ENCODE results near the gene SPRY2. TPM values are rescaled to one million over a fixed set of nuclear protein-coding genes. Genes with fewer than 3 reads are reported as not detected.
"Not testable (repeated sequence)": the region's sequence is repeated elsewhere in the genome, so short reads cannot be mapped to it uniquely, and the experiment has no call there.

Gene SPRY2
- total RNA-seq, 2 experiments from 2014 or later: 0.32 to 0.34 TPM

DNA sequence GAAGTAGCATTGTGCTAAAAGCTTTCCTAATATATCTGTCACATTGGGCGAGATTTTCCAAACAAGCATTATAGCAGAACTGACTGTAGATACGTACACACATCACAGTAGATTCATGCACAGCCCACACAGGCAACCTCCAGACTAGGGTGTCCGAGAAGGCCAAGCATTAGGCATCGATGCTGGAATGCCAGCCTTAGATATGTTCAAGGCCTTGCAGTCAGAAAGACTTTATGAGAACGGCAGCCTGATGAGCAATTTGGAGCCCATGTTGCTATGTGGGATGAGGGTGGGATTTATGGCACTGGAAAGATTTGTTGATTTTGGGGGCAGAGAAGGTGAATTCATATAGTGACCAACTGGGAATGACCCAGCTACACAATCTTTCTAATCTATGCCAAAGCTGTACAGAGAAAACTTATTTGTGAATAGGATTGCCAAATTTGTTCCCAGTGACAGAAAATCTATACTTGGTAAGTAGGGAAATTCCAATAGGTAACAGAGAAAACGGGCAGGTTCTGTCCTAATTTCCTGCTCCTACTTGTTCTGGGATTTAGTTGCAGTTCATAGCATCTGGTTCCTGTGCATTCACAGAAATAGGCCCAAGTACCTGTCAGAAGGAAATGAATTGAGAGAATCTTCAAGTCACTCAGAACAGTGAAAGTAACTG lies 31.0 kb upstream of the SPRY2 start:
- intact Hi-C loops (cut with DNase I, micrococcal nuclease): no loop called here
- DNase-seq (no peak), ATAC-seq (no peak)
- no peaks in the 10 kb centered on the region for H3K9me3 Mint-ChIP-seq (ENCODE audit: low read depth)
- H3K27me3 Mint-ChIP-seq: no peaks in the 10 kb centered on the region
- H3K36me3 Mint-ChIP-seq (ENCODE audit: low read depth): no peaks in the 10 kb centered on the region
- H3K4me3 Mint-ChIP-seq: no peak overlapping the region
- POLR2A ChIA-PET: no interaction called here
- H3K27ac Mint-ChIP-seq: no peak overlapping the region
- CTCF ChIA-PET: no interaction called here
- H3K4me1 Mint-ChIP-seq: no peaks in the 10 kb centered on the region

- no peaks in the 10 kb centered on the region for H3K4me1 Mint-ChIP-seq
- DNase-seq (no peak), ATAC-seq (no peak)
- no peaks in the 10 kb centered on the region for H3K27me3 Mint-ChIP-seq
- H3K4me3 Mint-ChIP-seq: no peak overlapping the region
- no peaks in the 10 kb centered on the region for H3K9me3 Mint-ChIP-seq (ENCODE audit: low read depth)
- H3K27ac Mint-ChIP-seq: no peak overlapping the region
- CTCF ChIA-PET: no interaction called here
- intact Hi-C loops (cut with DNase I, micrococcal nuclease): loop anchor here (10.0 kb wide), 2 partner anchors 393 to 593 kb away; no protein-coding TSS in a partner anchor
- H3K36me3 Mint-ChIP-seq (ENCODE audit: low read depth): no peaks in the 10 kb centered on the region
- POLR2A ChIA-PET: no interaction called here
Measured at GRCh38 chr13:80367473-80367872, 26.5 kb upstream of the SPRY2 start.

GRCh38 chr13:80363890-80364503 lies 23.1 kb upstream of the SPRY2 start:
- ATAC-seq (no peak), DNase-seq (no peak)
- intact Hi-C loops (cut with DNase I, micrococcal nuclease): loop anchor here (1.0 to 10.0 kb wide), 5 partner anchors 389 to 687 kb away; no protein-coding TSS in a partner anchor
- CTCF ChIA-PET: interaction anchor here (0.8 to 1.1 kb wide), 2 partner anchors 9 to 22 kb away, joined by 3 read pairs; no protein-coding TSS in a partner anchor
- no peak overlapping the region for H3K27ac Mint-ChIP-seq
- H3K4me1 Mint-ChIP-seq: no peaks in the 10 kb centered on the region
- no peaks in the 10 kb centered on the region for H3K36me3 Mint-ChIP-seq (ENCODE audit: low read depth)
- no peaks in the 10 kb centered on the region for H3K9me3 Mint-ChIP-seq (ENCODE audit: low read depth)
- H3K4me3 Mint-ChIP-seq: no peak overlapping the region
- peaks cover 2% of the 10 kb centered on the region for H3K27me3 Mint-ChIP-seq
- POLR2A ChIA-PET: no interaction called here

- no peaks in the 10 kb centered on the region for H3K36me3 Mint-ChIP-seq (ENCODE audit: low read depth)
- POLR2A ChIA-PET: no interaction called here
- no peak for DNase-seq
Measured at GRCh38 chr13:80362481-80362880, 21.6 kb upstream of the SPRY2 start.

DNA sequence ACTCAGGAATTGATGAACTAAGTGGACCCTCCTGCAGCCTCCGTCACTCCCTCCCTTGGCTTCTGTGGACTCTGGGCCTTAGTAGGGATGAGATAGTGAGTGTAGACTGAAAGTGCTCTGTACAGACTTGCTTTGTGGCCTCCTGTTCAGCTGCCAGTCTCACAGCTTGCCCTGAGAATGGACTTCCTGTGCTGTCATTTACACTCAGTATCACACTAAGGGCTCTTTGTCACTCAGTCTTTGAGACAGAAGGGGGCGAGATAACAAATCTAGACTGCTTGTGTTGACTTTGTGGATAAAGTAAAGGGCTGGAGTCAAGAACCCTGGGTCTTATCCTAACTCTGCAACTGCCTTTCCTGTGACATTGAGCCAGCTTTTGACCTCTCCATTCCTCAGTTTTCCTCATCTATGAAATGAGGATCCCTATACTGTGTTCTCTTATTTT lies 21.0 kb upstream of the SPRY2 start:
- ChIA-PET CTCF (interaction anchor here (1.7 kb wide), 1 partner anchor 19 kb away, joined by 5 read pairs; no protein-coding TSS in a partner anchor), POLR2A (no interaction called here)
- no peaks in the 10 kb centered on the region for H3K4me1 Mint-ChIP-seq
- H3K27me3 Mint-ChIP-seq: peaks cover 2% of the 10 kb centered on the region
- ATAC-seq (peak; percentile 49), DNase-seq (no peak)
- H3K9me3 Mint-ChIP-seq (ENCODE audit: low read depth): no peaks in the 10 kb centered on the region
- H3K27ac Mint-ChIP-seq: no peak overlapping the region
- intact Hi-C loops (cut with DNase I, micrococcal nuclease): loop anchor here (5.0 to 10.0 kb wide), 4 partner anchors 387 to 685 kb away; no protein-coding TSS in a partner anchor
- no peak overlapping the region for H3K4me3 Mint-ChIP-seq
- H3K36me3 Mint-ChIP-seq (ENCODE audit: low read depth): no peaks in the 10 kb centered on the region

More at GRCh38 chr13:80362481-80362880, 21.6 kb upstream of the SPRY2 start:
- intact Hi-C loops (cut with DNase I, micrococcal nuclease): loop anchor here (5.0 to 10.0 kb wide), 4 partner anchors 388 to 685 kb away; no protein-coding TSS in a partner anchor
- Mint-ChIP-seq H3K27me3 (peaks cover 2% of the 10 kb centered on the region), H3K27ac (no peak overlapping the region), H3K9me3 (ENCODE audit: low read depth) (no peaks in the 10 kb centered on the region), H3K4me3 (no peak overlapping the region), H3K4me1 (no peaks in the 10 kb centered on the region)
- ATAC-seq: no peak
- CTCF ChIA-PET: interaction anchor here (0.7 to 1.7 kb wide), 3 partner anchors 19 to 54 kb away, joined by 3 to 5 read pairs (median 4); no protein-coding TSS in a partner anchor

GRCh38 chr13:80361298-80361697 lies 20.4 kb upstream of the SPRY2 start:
- DNase-seq (no peak), ATAC-seq (no peak)
- POLR2A ChIA-PET: no interaction called here
- no peaks in the 10 kb centered on the region for H3K4me1 Mint-ChIP-seq
- intact Hi-C loops (cut with DNase I, micrococcal nuclease): loop anchor here (5.0 to 10.0 kb wide), 4 partner anchors 386 to 684 kb away; no protein-coding TSS in a partner anchor
- peaks cover 2% of the 10 kb centered on the region for H3K27me3 Mint-ChIP-seq
- H3K4me3 Mint-ChIP-seq: no peak overlapping the region
- no peaks in the 10 kb centered on the region for H3K36me3 Mint-ChIP-seq (ENCODE audit: low read depth)
- H3K9me3 Mint-ChIP-seq (ENCODE audit: low read depth): no peaks in the 10 kb centered on the region
- H3K27ac Mint-ChIP-seq: no peak overlapping the region
- CTCF ChIA-PET: interaction anchor here (2.6 kb wide), 1 partner anchor 18 kb away, joined by 14 read pairs; no protein-coding TSS in a partner anchor

DNA sequence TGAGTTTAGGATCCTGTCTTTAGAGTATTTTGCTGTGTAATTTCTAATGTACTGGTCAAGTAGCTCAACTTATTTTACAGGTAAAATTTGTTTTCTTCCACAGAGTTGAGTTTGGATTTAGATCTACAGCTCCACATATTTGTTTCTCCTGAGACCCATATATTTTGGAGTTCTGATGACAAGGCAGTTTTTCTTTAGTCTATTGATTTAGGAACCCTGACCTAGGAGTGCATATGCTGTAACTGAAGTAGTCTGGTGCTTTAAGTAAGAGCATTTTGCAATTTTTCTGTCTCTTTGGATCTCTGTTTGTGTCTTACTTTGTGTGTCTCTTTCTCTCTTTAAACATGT lies 19.5 kb upstream of the SPRY2 start:
- no peak overlapping the region for H3K4me3 Mint-ChIP-seq
- ChIA-PET CTCF (interaction anchor here (0.7 to 2.6 kb wide), 2 partner anchors 18 to 174 kb away, joined by 3 to 14 read pairs; no protein-coding TSS in a partner anchor), POLR2A (no interaction called here)
- H3K27me3 Mint-ChIP-seq: peaks cover 2% of the 10 kb centered on the region
- no peak for ATAC-seq
- no peak for DNase-seq
- no peaks in the 10 kb centered on the region for H3K36me3 Mint-ChIP-seq (ENCODE audit: low read depth)
- intact Hi-C loops (cut with DNase I, micrococcal nuclease): loop anchor here (5.0 to 10.0 kb wide), 4 partner anchors 386 to 683 kb away; no protein-coding TSS in a partner anchor
- H3K27ac Mint-ChIP-seq: no peak overlapping the region
- H3K4me1 Mint-ChIP-seq: no peaks in the 10 kb centered on the region
- H3K9me3 Mint-ChIP-seq (ENCODE audit: low read depth): no peaks in the 10 kb centered on the region

DNA sequence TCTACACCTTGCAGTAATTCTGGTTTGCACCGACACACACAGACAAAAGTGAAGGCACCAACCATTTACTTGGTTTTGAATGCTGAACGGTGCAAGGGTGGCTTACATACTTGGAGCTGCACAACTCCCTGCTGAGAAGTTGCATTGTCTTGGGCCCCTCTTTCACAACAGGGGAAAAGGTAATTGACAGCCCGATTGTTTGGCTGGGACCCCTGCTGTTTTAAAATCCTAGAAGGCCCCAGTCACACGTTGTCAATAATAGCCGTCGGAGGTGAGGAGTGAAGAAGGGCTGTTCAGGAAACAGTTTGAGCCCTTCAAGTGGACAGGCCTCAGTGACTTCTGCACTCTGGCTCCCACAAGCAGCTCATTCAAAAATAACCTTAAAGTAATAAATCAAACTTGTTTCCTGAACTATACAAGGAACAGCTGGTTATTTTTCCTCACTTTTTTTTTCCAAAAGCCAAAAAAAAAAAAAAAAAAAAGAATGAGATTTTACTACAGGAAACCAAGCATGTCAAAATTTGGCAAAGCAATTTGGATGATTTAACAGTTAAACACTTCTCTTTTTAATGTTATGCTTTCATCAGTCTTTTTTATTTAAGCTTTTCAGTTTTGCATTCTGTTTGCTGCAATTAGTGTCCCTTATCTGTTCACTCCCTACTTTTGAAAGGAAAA lies 19.0 kb upstream of the SPRY2 start:
- Mint-ChIP-seq H3K4me1 (no peaks in the 10 kb centered on the region), H3K9me3 (ENCODE audit: low read depth) (no peaks in the 10 kb centered on the region), H3K4me3 (no peak overlapping the region), H3K36me3 (ENCODE audit: low read depth) (no peaks in the 10 kb centered on the region), H3K27ac (no peak overlapping the region), H3K27me3 (peaks cover 2% of the 10 kb centered on the region)
- intact Hi-C loops (cut with DNase I, micrococcal nuclease): loop anchor here (5.0 to 10.0 kb wide), 4 partner anchors 385 to 683 kb away; no protein-coding TSS in a partner anchor
- DNase-seq (no peak), ATAC-seq (no peak)
- ChIA-PET CTCF (interaction anchor here (0.6 to 2.6 kb wide), 3 partner anchors 17 to 506 kb away, joined by 3 to 14 read pairs (median 3); no protein-coding TSS in a partner anchor), POLR2A (no interaction called here)

GRCh38 chr13:80359414-80359777 lies 18.5 kb upstream of the SPRY2 start:
- no peaks in the 10 kb centered on the region for H3K4me1 Mint-ChIP-seq
- H3K27me3 Mint-ChIP-seq: peaks cover 2% of the 10 kb centered on the region
- H3K36me3 Mint-ChIP-seq (ENCODE audit: low read depth): no peaks in the 10 kb centered on the region
- POLR2A ChIA-PET: no interaction called here
- DNase-seq (no peak), ATAC-seq (no peak)
- intact Hi-C loops (cut with DNase I, micrococcal nuclease): no loop called here
- H3K4me3 Mint-ChIP-seq: no peak overlapping the region
- CTCF ChIA-PET: interaction anchor here (0.6 to 2.6 kb wide), 2 partner anchors 17 to 506 kb away, joined by 3 to 14 read pairs; no protein-coding TSS in a partner anchor
- no peak overlapping the region for H3K27ac Mint-ChIP-seq
- no peaks in the 10 kb centered on the region for H3K9me3 Mint-ChIP-seq (ENCODE audit: low read depth)

DNA sequence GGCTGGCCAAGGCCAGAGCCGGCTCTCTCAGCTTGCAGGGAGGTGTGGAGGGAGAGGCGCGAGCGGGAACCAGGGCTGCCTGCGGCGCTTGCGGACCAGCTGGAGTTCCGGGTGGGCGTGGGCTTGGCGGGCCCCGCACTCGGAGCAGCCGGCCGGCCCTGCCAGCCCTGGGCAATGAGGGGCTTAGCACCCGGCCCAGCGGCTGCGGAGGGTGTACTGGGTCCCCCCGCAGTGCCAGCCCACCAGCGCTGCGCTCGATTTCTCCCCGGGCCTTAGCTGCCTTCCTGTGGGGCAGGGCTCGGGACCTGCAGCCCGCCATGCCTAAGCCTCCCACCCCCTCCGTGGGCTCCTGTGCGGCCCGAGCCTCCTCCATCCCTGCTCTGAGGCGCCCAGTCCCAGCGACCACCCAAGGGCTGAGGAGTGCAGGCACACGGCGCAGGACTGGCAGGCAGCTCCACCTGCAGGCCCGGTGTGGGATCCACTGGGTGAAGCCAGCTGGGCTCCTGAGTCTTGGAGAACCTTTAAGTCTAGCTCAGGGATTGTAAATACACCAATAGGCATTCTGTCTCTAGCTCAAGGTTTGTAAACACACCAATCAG lies 14.7 kb upstream of the SPRY2 start:
- intact Hi-C loops (cut with DNase I, micrococcal nuclease); DNase-seq; POLR2A ChIA-PET; H3K36me3 Mint-ChIP-seq (ENCODE audit: low read depth); H3K9me3 Mint-ChIP-seq (ENCODE audit: low read depth); H3K4me3 Mint-ChIP-seq; H3K27me3 Mint-ChIP-seq; H3K27ac Mint-ChIP-seq; H3K4me1 Mint-ChIP-seq; ATAC-seq: not testable (repeated sequence)
- CTCF ChIA-PET: interaction anchor here (1.0 to 2.3 kb wide), 2 partner anchors 9 to 12 kb away, joined by 3 to 8 read pairs; no protein-coding TSS in a partner anchor

- H3K27me3 Mint-ChIP-seq: peaks cover 19% of the 10 kb centered on the region
- no peaks in the 10 kb centered on the region for H3K36me3 Mint-ChIP-seq (ENCODE audit: low read depth)
- ChIA-PET CTCF (interaction anchor here (1.2 kb wide), 1 partner anchor 13 kb away, joined by 3 read pairs; no protein-coding TSS in a partner anchor), POLR2A (no interaction called here)
- DNase-seq (no peak), ATAC-seq (no peak)
- H3K9me3 Mint-ChIP-seq (ENCODE audit: low read depth): no peaks in the 10 kb centered on the region
- no peak overlapping the region for H3K27ac Mint-ChIP-seq
- H3K4me3 Mint-ChIP-seq: no peak overlapping the region
- no peaks in the 10 kb centered on the region for H3K4me1 Mint-ChIP-seq
- intact Hi-C loops (cut with DNase I, micrococcal nuclease): loop anchor here in 1 of 2 experiments (10.0 kb wide), 1 partner anchor 576 kb away; no protein-coding TSS in a partner anchor
Measured at GRCh38 chr13:80348750-80349149, 7.8 kb upstream of the SPRY2 start.

Measured in activated CD4-positive, alpha-beta T cell treated with anti-CD3 and anti-CD28 coated beads for 36 hours (primary cell).